C4-2B (cell line): ENCODE measurements around the gene DZIP1L.

Experiments
- H3K27ac ChIP-seq: fragments of 450-650 bp; 2 replicates; pipeline ENCODE4 v1.5.1; 2017
- CTCF ChIP-seq: fragments of 450-650 bp; conservative IDR thresholded peaks from 2 replicates; pipeline ENCODE4 v1.5.1; 2017; ENCODE audit warnings: mild to moderate bottlenecking
- ZFX ChIP-seq: fragments of 450-650 bp; IDR thresholded peaks from 2 replicates; pipeline ENCODE4 v1.6.1; 2017

DZIP1L gene

GRCh38 chr3:138032567-138032966, 82.8 kb downstream of the DZIP1L start:
- TF ChIP-seq ZFX (no peak), CTCF (no peak)
- no peak overlapping the region for H3K27ac ChIP-seq

- no peak for TF ChIP-seq CTCF
- TF ChIP-seq ZFX, result no peak
- no peak overlapping the region for H3K27ac ChIP-seq
Observed at GRCh38 chr3:138031536-138031935, 83.9 kb downstream of the DZIP1L start.

GRCh38 chr3:138030734-138031280, 84.6 kb downstream of the DZIP1L start:
- TF ChIP-seq ZFX, result no peak
- TF ChIP-seq CTCF, result no peak
- H3K27ac ChIP-seq, result no peak overlapping the region

- TF ChIP-seq CTCF (no peak), ZFX (no peak)
- no peak overlapping the region for H3K27ac ChIP-seq
Observed at GRCh38 chr3:138027821-138028220, 87.6 kb downstream of the DZIP1L start.

GRCh38 chr3:138025553-138025952, 89.9 kb downstream of the DZIP1L start:
- H3K27ac ChIP-seq, result no peak overlapping the region
- no peak for TF ChIP-seq ZFX
- no peak for TF ChIP-seq CTCF

GRCh38 chr3:138023754-138024153, 91.7 kb downstream of the DZIP1L start:
- H3K27ac ChIP-seq, result no peak overlapping the region
- TF ChIP-seq ZFX, result no peak
- no peak for TF ChIP-seq CTCF

- H3K27ac ChIP-seq, result no peak overlapping the region
- TF ChIP-seq CTCF (no peak), ZFX (no peak)
Observed at GRCh38 chr3:138019281-138020069, 95.9 kb downstream of the DZIP1L start.
